Activated T-cell treated with anti-CD3 and anti-CD28 coated beads, Interleukin-2, amount 50 U/mL, for 24 hours (primary cell): ENCODE data around the gene WBP2.

Source experiments
- DNase-seq: peaks from one replicate; pipeline ENCODE4 v3.0.0-alpha.2; 2020
- H3K27ac Mint-ChIP-seq: 2 replicates; pipeline ENCODE4 v1.8.0; 2020; ENCODE audit warnings: mild to moderate bottlenecking, mixed read lengths
- H3K27me3 Mint-ChIP-seq: 2 replicates; pipeline ENCODE4 v1.8.0; 2020; ENCODE audit warnings: mixed read lengths
- H3K36me3 Mint-ChIP-seq: 2 replicates; pipeline ENCODE4 v1.8.0; 2020; ENCODE audit warnings: low read depth, mixed read lengths
- H3K4me1 Mint-ChIP-seq: 2 replicates; pipeline ENCODE4 v1.8.0; 2020; ENCODE audit warnings: low read depth, mixed read lengths
- H3K4me3 Mint-ChIP-seq: 2 replicates; pipeline ENCODE4 v1.8.0; 2020; ENCODE audit warnings: mild to moderate bottlenecking, moderate library complexity, mixed read lengths
- H3K9me3 Mint-ChIP-seq: 2 replicates; pipeline ENCODE4 v1.8.0; 2020; ENCODE audit warnings: mixed read lengths

The WBP2 gene

GRCh38 chr17:75835654-75835987 lies 19.5 kb downstream of the WBP2 start:
- Mint-ChIP-seq H3K27ac (peak overlapping the region; percentile 11), H3K4me1 (peaks cover 35% of the 10 kb centered on the region), H3K9me3 (no peaks in the 10 kb centered on the region), H3K27me3 (no peaks in the 10 kb centered on the region), H3K4me3 (no peak overlapping the region), H3K36me3 (peaks cover 92% of the 10 kb centered on the region)
- no peak for DNase-seq

DNA sequence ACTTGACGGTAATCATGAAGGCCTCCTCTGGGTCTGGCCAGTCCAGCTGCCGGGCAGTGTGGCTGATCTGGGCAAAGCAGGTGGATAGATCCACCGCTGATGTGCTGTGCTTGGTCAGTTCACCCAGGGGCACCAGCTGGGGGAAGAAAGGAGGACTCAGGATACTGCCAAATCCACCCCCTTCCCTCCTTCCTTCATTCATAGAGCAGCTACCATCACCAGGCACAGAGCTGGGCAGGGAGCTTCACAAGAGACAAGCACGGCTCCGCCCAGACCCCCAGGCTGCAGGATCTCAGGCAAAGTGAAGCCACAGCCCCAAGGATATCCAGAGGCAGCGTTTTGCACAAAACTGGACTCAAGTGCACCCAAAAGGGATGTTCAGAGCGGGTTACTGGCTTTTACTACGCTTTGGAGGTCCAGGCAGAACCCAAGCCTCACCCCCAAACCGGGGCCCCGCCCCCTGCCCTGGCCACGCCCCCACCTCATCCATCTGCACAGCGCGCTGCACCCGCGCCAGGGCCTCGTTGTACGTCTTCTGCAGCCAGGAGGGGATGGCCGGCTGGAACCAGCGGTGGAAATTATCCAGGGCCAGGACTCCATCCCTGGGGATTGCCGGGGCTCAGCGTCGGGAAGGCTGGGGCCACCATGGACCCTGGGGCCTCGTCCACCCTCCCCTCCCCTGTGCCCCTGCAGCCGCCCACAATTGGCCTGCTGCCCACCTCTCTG lies 20.0 kb downstream of the WBP2 start:
- Mint-ChIP-seq H3K4me1 (peaks cover 36% of the 10 kb centered on the region), H3K27me3 (no peaks in the 10 kb centered on the region), H3K4me3 (no peak overlapping the region), H3K9me3 (no peaks in the 10 kb centered on the region), H3K27ac (peak overlapping the region; percentile 93), H3K36me3 (peaks cover 92% of the 10 kb centered on the region)
- DNase-seq: no peak

DNA sequence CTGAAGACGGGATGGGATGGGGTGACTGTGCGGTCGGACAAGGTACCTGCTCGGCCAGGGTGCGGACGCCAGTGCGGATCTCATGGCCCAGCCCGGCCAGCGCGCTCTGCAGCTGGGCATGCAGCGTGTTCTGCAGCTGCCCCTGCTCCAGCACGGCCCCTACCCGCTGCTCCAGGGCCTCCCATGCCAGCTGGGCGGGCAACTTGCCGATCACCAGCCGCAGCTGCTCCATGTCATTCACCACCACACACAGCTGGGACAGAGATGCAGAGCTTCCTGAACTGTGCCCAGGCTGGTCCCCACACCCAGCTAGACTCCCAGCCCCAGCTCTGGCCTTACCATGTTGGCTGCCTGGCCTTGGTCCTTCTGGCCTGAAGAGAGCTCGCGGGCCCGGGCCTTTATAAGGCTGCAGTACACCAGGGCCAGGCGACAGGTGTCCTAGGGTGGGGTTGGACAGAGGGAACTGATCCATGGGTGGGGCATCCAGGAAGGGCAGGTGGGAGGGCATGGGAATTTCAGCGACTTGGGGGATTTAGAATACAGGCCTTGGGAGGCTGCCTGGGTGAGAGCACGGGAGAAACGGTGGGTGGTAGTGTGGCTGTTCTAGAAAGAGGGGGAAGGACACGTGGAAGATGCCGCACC lies 20.7 kb downstream of the WBP2 start:
- peaks cover 92% of the 10 kb centered on the region for H3K36me3 Mint-ChIP-seq
- H3K27ac Mint-ChIP-seq: peak overlapping the region; percentile 93
- no peak for DNase-seq
- H3K4me3 Mint-ChIP-seq: no peak overlapping the region
- H3K4me1 Mint-ChIP-seq: peaks cover 36% of the 10 kb centered on the region
- H3K9me3 Mint-ChIP-seq: no peaks in the 10 kb centered on the region
- H3K27me3 Mint-ChIP-seq: no peaks in the 10 kb centered on the region

- Mint-ChIP-seq H3K36me3 (peaks cover 92% of the 10 kb centered on the region), H3K27me3 (no peaks in the 10 kb centered on the region), H3K27ac (peak overlapping the region; percentile 93), H3K9me3 (no peaks in the 10 kb centered on the region), H3K4me3 (peak overlapping the region; percentile 65), H3K4me1 (peaks cover 43% of the 10 kb centered on the region)
- peak; percentile 63 for DNase-seq
Observed at GRCh38 chr17:75832652-75833400, 22.3 kb downstream of the WBP2 start.

GRCh38 chr17:75832164-75832651 lies 22.9 kb downstream of the WBP2 start:
- peak overlapping the region; percentile 93 for H3K27ac Mint-ChIP-seq
- no peaks in the 10 kb centered on the region for H3K27me3 Mint-ChIP-seq
- H3K36me3 Mint-ChIP-seq: peaks cover 92% of the 10 kb centered on the region
- peaks cover 50% of the 10 kb centered on the region for H3K4me1 Mint-ChIP-seq
- peak overlapping the region; percentile 65 for H3K4me3 Mint-ChIP-seq
- H3K9me3 Mint-ChIP-seq: no peaks in the 10 kb centered on the region
- peak; percentile 66 for DNase-seq

GRCh38 chr17:75831032-75831571 lies 24.0 kb downstream of the WBP2 start:
- no peaks in the 10 kb centered on the region for H3K9me3 Mint-ChIP-seq
- peaks cover 89% of the 10 kb centered on the region for H3K36me3 Mint-ChIP-seq
- H3K27me3 Mint-ChIP-seq: no peaks in the 10 kb centered on the region
- peaks cover 56% of the 10 kb centered on the region for H3K4me1 Mint-ChIP-seq
- peak overlapping the region; percentile 76 for H3K27ac Mint-ChIP-seq
- H3K4me3 Mint-ChIP-seq: no peak overlapping the region
- DNase-seq: no peak

DNA sequence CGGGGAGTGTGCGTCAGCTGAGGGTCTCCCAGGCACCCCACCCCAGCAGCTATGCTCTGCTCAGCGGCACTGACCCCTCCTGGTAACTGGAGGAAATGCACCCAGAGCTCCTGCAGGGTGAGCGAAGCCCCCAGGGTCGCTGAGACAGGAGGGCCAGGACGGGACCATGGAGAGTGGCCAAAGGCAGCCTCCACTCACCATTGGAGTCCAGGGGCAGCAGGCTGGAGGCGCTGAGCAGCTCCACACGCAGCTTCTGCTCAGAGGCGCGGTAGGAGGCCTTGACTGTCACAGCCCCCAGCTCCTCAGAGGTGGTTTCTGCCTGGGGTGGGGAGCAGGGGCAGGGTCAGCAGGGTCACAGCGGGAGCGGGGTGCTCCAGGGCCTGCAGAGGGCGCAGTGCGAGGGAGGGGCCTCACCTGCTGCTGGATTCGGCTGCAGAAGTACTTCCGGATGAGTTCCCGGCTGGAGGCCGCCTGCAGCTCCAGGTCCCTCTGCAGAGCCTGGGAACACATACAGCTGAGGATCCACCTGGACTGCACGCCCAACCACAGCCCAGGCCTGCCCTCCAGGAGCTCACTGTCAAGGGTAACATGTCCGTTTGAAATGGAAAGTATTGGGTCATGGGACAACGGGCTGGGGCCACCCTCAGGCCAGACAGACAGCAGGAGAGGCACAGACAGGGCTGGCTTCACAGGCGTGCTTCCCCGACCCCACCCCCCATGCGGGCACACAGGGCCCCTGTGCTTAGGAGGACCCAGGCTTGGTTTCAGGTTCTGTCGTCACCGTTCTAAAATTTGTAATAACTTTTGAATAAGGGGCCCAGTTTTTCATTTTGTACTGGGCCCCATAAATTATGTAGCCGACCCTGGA lies 24.7 kb downstream of the WBP2 start:
- no peaks in the 10 kb centered on the region for H3K9me3 Mint-ChIP-seq
- peaks cover 52% of the 10 kb centered on the region for H3K4me1 Mint-ChIP-seq
- no peak overlapping the region for H3K4me3 Mint-ChIP-seq
- no peaks in the 10 kb centered on the region for H3K27me3 Mint-ChIP-seq
- DNase-seq: peak; percentile 60
- peaks cover 85% of the 10 kb centered on the region for H3K36me3 Mint-ChIP-seq
- peak overlapping the region; percentile 76 for H3K27ac Mint-ChIP-seq

DNA sequence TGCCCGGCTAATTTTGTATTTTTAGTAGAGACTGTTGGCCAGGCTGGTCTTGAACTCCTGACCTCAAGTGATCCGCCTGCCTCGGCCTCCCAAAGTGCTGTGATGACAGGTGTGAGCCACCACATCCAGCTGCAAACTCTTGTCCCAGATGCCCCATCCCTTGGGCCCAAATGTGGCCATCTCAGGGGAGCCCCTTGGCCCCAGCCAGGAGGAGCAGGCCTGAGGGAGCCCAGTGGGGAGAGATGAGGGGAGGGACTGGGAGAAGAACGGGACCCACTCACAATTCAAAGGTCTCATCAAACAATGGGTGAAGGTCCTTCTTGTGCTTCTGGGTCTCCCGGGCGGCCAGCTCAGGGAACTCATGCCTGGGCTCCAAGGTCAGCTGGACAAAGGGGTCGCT lies 25.4 kb downstream of the WBP2 start:
- Mint-ChIP-seq H3K4me3 (no peak overlapping the region), H3K4me1 (peaks cover 48% of the 10 kb centered on the region)

GRCh38 chr17:75828741-75829140 lies 26.4 kb downstream of the WBP2 start:
- no peak for DNase-seq
- H3K9me3 Mint-ChIP-seq: no peaks in the 10 kb centered on the region
- peak overlapping the region; percentile 96 for H3K27ac Mint-ChIP-seq
- peaks cover 38% of the 10 kb centered on the region for H3K4me1 Mint-ChIP-seq
- H3K4me3 Mint-ChIP-seq: no peak overlapping the region
- peaks cover 79% of the 10 kb centered on the region for H3K36me3 Mint-ChIP-seq
- H3K27me3 Mint-ChIP-seq: no peaks in the 10 kb centered on the region

More for the DNA sequence above, 25.4 kb downstream of the WBP2 start:
- Mint-ChIP-seq H3K27me3 (no peaks in the 10 kb centered on the region), H3K9me3 (no peaks in the 10 kb centered on the region), H3K36me3 (peaks cover 81% of the 10 kb centered on the region), H3K27ac (peak overlapping the region; percentile 33)
- no peak for DNase-seq

DNA sequence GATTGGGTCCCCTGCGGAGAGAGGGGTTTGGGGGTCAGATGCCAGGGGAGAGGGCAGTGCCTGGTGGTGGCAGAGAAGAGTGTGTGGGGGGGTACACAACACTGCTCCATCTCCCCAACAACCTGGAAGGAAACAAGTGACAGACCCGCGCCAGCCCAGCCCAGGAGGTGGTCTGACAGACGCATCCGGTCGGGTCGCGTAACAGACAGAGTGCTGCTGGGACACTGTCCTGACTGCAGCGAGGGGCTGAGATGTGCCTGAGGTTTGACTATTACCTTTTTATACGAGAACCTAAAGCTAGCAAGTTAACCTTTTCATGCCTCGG lies 27.1 kb downstream of the WBP2 start:
- no peaks in the 10 kb centered on the region for H3K27me3 Mint-ChIP-seq
- no peak for DNase-seq
- H3K27ac Mint-ChIP-seq: peak overlapping the region; percentile 96
- peaks cover 31% of the 10 kb centered on the region for H3K4me1 Mint-ChIP-seq
- no peaks in the 10 kb centered on the region for H3K9me3 Mint-ChIP-seq
- peak overlapping the region; percentile 63 for H3K4me3 Mint-ChIP-seq
- peaks cover 74% of the 10 kb centered on the region for H3K36me3 Mint-ChIP-seq

DNA sequence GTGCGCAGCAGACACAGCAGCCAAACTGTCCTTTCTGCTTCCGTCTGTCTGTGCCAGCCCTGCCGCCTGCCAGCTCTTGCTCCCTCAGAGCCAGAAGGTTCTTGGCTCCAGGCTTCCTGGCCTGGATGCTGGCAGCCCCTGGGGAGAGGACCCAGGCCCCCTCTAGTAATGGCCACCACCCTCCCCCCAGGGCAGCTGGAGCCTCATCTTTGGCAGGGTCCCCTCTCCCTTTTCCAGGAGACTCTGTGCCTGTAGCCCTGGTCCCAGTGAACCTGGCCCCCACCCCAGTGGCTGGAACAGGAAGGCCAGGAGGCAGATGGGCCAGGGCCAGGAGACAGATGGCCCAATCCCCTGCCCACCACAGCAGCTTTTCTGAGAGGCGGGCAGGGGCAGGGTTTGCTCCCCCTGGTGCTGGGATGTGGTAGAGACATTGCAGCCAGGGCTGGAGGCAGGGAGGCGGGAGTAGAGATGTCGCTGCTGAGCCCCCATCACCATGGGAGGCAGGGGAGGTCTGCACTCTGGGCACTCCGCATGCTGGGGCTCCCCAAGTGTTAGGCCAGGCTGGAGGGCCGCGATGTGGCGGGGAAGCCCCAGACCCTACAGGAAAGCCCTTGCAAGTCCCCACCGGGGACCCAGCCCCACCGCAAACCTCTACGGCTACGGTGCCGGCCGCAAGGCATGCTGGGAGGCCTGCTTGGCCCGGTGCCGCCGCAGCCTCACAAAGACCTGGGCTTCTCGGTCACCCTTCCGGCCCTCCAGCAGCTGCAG lies 27.6 kb downstream of the WBP2 start:
- Mint-ChIP-seq H3K9me3 (no peaks in the 10 kb centered on the region), H3K36me3 (peaks cover 75% of the 10 kb centered on the region), H3K4me1 (peaks cover 26% of the 10 kb centered on the region), H3K4me3 (peak overlapping the region; percentile 63), H3K27me3 (no peaks in the 10 kb centered on the region), H3K27ac (peak overlapping the region; percentile 96)
- peak; percentile 84 for DNase-seq

DNA sequence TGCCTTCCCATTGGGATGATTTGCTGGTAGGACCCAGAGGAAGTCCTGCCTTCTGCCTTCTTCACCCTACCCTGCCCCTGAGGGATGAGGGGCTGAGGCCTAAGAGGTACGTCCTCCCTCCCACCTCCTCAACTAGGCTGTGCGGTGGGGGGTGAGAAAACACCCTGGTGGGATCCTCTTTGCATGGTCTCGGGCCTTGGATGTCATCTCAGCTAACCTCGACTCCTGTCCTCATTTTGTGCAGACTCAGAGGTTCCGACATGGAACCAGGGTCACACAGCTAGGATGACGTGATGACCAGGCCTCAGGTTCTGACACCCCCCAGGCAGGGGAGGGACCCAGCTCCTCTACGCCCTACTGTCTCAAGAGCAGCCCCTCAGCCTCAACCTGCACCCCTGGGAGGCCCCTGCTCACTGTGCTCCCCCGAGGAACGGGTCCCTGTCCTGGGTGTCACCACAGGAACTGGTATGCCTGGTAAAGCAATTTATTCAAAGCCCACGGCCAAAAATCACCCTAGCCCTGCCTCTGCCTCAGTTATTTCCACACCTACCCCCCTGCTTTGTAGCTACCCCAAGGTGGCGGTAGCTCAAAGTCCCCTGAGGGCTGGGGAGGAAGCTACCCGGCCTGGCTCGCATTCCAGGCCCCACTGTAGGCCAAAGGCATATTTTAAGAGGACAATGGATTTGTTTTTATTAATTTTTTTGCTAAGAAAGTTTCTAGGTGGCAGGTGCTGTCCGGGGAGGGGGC lies 28.4 kb downstream of the WBP2 start:
- peaks cover 75% of the 10 kb centered on the region for H3K36me3 Mint-ChIP-seq
- peaks cover 29% of the 10 kb centered on the region for H3K4me1 Mint-ChIP-seq
- no peak overlapping the region for H3K4me3 Mint-ChIP-seq
- H3K9me3 Mint-ChIP-seq: no peaks in the 10 kb centered on the region
- H3K27ac Mint-ChIP-seq: peak overlapping the region; percentile 96
- DNase-seq: no peak
- H3K27me3 Mint-ChIP-seq: no peaks in the 10 kb centered on the region
